ENCODE measurements around the gene RPS6KL1.

DNA sequence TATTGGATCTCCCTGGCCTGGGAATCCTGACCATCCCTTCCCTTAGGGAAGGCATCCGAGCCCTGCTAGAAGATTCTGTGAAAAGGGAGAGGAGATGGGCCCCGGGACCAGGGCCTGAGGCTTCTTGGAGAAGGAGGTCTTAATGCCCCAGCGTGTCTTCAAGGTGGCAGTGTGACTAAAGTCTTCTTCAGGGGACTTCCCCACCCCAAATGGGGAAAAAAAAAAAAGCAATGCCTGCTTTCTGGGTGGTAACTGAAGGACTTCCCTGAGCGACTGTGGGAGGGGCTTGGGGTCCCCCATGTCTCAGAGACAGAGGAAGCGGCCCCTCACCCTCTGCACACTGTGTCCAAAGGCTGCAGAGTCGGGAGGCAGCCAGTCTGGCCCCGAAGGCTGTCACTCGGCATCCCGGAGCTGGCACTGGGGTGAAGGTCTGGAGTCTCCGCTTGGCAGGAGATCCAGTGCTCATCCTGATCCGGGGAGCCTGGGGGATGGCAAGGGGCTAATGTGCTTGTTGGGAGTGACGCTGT, 40.2 kb upstream of the RPS6KL1 start:
- TF ChIP-seq POLR2AphosphoS5 (IDR thresholded peaks at IDR 0.05; ENCODE audit: low read depth, low read length) = no peak
- TF ChIP-seq POLR2A (IDR thresholded peaks at IDR 0.05; ENCODE audit: low read depth, low read length) = no peak

Data from GM12892 (cell line).